ENCODE results near the gene ADAM12.

- TF ChIP-seq CTCF (IDR thresholded peaks at IDR 0.05; ENCODE audit: borderline replicate concordance, extremely low read depth, low read length, poor library complexity, severe bottlenecking): no peak
- no peak for TF ChIP-seq EZH2 (IDR thresholded peaks at IDR 0.05; ENCODE audit: borderline replicate concordance, low read depth, low read length, severe bottlenecking)
Measured at GRCh38 chr10:126049759-126050700, 338.2 kb downstream of the ADAM12 start.
